SJCRH30 (cell line): ENCODE measurements around the gene SERPINB13. TPM values are rescaled to one million over a fixed set of nuclear protein-coding genes. Genes with fewer than 3 reads are reported as not detected.
A peak's percentile ranks its signal among the peaks of the same experiment; 100 is the strongest.

Experiments used
- DNase-seq, 2 experiments: peaks; one replicate each; pipeline ENCODE4 v3.0.0-alpha.2; 2015 to 2020
- H3K27ac ChIP-seq: fragments of 250-450 bp; sonication (Bioruptor Pico); 2 replicates; pipeline ENCODE4 v1.5.1; 2020; ENCODE audit warnings: mild to moderate bottlenecking, moderate library complexity
- H3K27me3 ChIP-seq: fragments of 250-450 bp; sonication (Bioruptor Pico); 2 replicates; pipeline ENCODE4 v1.5.1; 2020; ENCODE audit warnings: mild to moderate bottlenecking, moderate library complexity
- H3K36me3 ChIP-seq: fragments of 250-450 bp; sonication (Bioruptor Pico); 2 replicates; pipeline ENCODE4 v1.5.1; 2020; ENCODE audit warnings: mild to moderate bottlenecking, moderate library complexity
- H3K4me1 ChIP-seq: fragments of 250-450 bp; sonication (Bioruptor Pico); 2 replicates; pipeline ENCODE4 v1.5.1; 2020; ENCODE audit warnings: mild to moderate bottlenecking, moderate library complexity
- H3K4me3 ChIP-seq: fragments of 250-450 bp; sonication (Bioruptor Pico); 2 replicates; pipeline ENCODE4 v1.5.1; 2020; ENCODE audit warnings: mild to moderate bottlenecking, moderate library complexity
- H3K9me3 ChIP-seq: fragments of 250-450 bp; sonication (Bioruptor Pico); replicated peaks from 2 replicates; pipeline ENCODE4 v1.5.1; 2020; ENCODE audit warnings: mild to moderate bottlenecking, moderate library complexity
- total RNA-seq: library from RNA; depleted of rRNA; stranded (reverse); fragments of >200 nt; shearing (Covaris generic); gene quantifications from 2 replicates; pipeline ENCODE4 v1.2.3, GENCODE V29; 2014

SERPINB13 gene
- total RNA-seq, 1 experiment from 2014 or later = not detected

DNA sequence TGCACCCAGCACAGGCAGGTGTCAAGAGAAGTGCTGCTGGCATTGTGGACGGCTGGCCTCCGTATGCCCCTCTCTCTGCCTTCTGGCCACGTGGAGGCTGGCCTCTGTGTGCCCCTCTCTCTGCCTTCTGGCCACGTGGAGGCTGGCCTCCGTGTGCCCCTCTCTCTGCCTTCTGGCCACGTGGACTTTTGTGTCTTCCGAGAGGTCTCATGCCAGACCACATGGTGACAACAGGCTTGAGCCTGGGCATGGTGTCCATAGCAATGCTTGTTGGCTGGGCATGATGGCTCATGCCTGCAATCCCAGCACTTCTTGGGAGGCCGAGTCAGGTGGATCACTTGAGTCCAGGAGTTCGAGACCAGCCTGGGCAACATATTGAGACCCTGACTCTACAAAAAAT lies 19.3 kb upstream of the SERPINB13 start:
- Histone ChIP-seq H3K4me1 (no peaks in the 10 kb centered on the region), H3K4me3 (no peak overlapping the region), H3K36me3 (no peaks in the 10 kb centered on the region), H3K27me3 (no peaks in the 10 kb centered on the region), H3K27ac (no peak overlapping the region), H3K9me3 (no peaks in the 10 kb centered on the region)
- no peak for DNase-seq

DNA sequence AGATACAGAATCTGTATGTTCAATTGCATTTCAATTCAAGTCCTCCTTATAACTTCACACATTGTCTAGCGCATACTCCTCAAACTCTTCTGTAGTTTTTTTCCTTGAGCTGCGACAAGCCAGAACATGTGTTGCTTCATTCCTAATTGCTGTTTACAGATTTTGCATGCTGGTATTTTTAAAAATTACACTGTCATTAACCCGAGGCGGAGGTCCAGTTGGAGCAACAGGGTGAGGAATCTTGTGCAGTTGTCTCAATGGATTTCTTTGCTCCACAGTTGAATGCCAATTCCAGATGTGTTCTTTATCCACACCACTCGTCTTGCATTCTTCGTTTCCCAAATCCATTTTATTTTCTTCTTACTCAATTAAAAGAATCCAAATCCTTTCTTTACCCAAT lies 16.4 kb upstream of the SERPINB13 start:
- no peak for DNase-seq
- Histone ChIP-seq H3K36me3 (no peaks in the 10 kb centered on the region), H3K4me1 (no peaks in the 10 kb centered on the region), H3K4me3 (no peak overlapping the region), H3K9me3 (no peaks in the 10 kb centered on the region), H3K27me3 (no peaks in the 10 kb centered on the region), H3K27ac (no peak overlapping the region)

DNA sequence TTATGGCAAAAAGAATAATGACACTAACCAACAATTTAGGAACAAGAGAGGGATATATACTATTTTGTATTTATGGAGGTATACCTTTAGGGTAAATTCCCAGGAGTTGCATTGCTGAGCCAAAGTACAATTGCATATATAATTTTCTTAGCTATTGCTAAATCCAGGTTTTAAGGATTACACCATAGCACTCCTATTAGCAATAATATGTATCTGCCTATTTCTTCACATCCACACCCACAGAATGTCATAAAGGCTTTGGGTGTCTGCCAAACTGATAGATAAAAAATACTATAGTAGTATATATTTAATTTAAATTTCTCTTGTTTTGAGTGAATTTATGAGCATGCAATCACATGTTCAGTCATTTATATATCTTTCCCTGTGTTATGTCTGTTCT lies 11.5 kb upstream of the SERPINB13 start:
- H3K4me1 ChIP-seq = no peaks in the 10 kb centered on the region
- no peak overlapping the region for H3K4me3 ChIP-seq
- H3K27me3 ChIP-seq = no peaks in the 10 kb centered on the region
- H3K9me3 ChIP-seq = no peaks in the 10 kb centered on the region
- no peaks in the 10 kb centered on the region for H3K36me3 ChIP-seq
- no peak overlapping the region for H3K27ac ChIP-seq
- no peak for DNase-seq

DNA sequence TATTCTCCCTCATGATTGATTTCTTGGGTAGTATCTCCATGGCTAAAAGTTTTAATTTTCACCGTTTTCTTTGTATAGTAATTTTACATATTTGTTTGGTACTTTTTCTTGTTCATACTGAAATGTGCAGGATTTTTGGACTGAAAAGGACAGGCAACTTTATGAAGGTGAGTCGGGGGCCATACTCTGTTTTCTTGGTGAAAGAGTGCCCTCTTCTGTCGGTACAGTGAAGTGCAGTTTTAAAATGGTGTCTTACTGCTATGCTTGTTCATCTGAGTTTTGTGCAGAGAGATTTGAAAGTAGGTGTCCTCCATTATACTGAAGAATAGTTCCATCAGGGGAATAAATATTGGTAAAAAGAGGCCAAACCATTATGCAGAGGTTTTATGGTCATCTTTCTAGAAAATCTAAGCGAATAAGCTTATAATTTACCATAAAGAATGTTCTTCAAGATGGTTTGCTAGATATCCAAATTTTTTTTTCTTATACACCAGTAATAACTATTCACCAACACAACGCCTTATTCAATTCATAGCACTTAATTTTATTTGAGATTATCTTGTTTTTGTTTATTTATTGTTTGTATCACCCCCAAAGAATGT lies 8.7 kb upstream of the SERPINB13 start:
- Histone ChIP-seq H3K9me3 (no peaks in the 10 kb centered on the region), H3K4me1 (no peaks in the 10 kb centered on the region), H3K27ac (no peak overlapping the region), H3K27me3 (no peaks in the 10 kb centered on the region), H3K36me3 (no peaks in the 10 kb centered on the region), H3K4me3 (no peak overlapping the region)
- DNase-seq = peak; percentile 6 to 56

DNA sequence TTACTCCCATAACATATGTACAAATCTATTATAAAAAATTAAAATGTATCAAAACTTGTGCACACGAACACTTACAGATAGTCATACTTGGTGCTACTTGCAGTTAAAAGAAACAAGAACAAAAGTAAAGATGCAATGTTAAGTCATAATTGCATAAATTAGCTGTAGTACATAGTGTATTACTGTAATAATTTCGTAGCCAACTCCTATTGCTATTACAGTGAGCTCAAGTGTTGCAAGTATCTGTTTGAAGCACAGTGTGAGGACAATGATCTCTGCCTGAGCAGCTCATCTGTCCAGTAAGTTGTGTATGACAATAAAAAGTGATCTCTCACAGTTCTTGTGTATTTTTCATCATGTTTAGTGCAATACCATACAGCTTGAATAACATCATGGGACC lies 7.5 kb upstream of the SERPINB13 start:
- no peaks in the 10 kb centered on the region for H3K27me3 ChIP-seq
- no peaks in the 10 kb centered on the region for H3K36me3 ChIP-seq
- no peak overlapping the region for H3K27ac ChIP-seq
- no peaks in the 10 kb centered on the region for H3K4me1 ChIP-seq
- no peak for DNase-seq
- H3K4me3 ChIP-seq = no peak overlapping the region
- no peaks in the 10 kb centered on the region for H3K9me3 ChIP-seq

DNA sequence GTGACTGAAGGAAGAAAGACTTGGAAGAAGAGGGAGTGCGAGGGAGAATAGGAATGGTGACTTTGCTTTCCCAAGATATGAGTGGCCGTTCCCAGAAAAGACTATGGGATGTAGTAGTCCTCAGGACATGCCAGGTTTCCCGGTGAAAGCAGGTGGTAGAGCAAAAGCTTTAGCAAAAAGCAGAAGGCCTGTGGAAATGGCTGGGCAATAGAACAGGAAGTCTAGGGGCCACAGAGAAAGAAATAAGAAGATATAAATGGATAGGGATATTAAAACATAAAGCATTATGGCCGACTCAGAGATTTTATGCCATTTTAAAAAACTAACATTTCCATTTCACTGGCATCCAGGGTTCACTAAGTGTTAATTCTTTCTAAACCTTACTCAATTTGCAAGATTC lies 1.2 kb upstream of the SERPINB13 start:
- H3K9me3 ChIP-seq = no peaks in the 10 kb centered on the region
- H3K36me3 ChIP-seq = no peaks in the 10 kb centered on the region
- no peak overlapping the region for H3K4me3 ChIP-seq
- DNase-seq = no peak
- H3K27me3 ChIP-seq = no peaks in the 10 kb centered on the region
- no peaks in the 10 kb centered on the region for H3K4me1 ChIP-seq
- no peak overlapping the region for H3K27ac ChIP-seq

DNA sequence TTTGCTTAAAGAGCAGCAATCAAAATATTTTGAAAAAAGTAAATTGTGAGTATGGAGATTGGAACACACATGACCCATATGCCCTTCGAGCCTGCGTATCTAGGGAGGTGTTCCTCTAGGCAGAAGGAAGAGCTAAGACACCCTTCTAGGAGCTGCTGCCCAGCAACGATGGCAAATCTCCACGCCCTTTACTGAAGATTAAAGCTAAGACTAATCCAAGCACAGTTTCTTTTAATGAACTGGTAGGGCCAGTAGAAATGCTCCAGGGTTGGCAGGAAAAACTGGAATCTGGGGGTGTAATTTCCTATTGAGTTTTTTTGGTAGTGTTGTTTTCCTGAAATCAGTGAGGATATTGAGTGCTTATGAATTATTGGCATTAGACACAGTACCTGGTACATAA lies 712 bp upstream of the SERPINB13 start:
- no peak overlapping the region for H3K27ac ChIP-seq
- no peak for DNase-seq

DNA sequence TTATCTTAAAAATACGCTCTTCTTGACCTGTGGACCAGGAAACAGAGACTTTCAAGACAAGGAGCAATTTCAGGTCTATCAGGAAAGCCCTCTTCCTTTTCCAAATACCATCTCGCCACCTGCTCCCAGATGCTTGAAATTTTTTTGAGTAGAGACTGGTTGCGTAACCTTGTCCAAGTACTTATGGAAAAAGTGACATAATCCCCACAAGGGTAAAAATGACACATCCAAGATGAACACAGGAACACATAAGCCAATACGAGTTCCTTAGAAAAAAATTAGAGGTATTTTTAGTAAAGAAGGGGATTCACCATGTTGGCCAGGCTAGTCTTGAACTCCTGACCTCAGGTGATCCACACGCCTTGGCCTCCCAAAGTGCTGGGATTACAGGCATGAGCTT lies 1.8 kb downstream of the SERPINB13 start:
- Histone ChIP-seq H3K4me1 (no peaks in the 10 kb centered on the region), H3K27ac (no peak overlapping the region)

More for the DNA sequence above, 712 bp upstream of the SERPINB13 start:
- no peak overlapping the region for H3K4me3 ChIP-seq
- H3K27me3 ChIP-seq = no peaks in the 10 kb centered on the region
- H3K4me1 ChIP-seq = no peaks in the 10 kb centered on the region
- H3K9me3 ChIP-seq = no peaks in the 10 kb centered on the region
- no peaks in the 10 kb centered on the region for H3K36me3 ChIP-seq

DNA sequence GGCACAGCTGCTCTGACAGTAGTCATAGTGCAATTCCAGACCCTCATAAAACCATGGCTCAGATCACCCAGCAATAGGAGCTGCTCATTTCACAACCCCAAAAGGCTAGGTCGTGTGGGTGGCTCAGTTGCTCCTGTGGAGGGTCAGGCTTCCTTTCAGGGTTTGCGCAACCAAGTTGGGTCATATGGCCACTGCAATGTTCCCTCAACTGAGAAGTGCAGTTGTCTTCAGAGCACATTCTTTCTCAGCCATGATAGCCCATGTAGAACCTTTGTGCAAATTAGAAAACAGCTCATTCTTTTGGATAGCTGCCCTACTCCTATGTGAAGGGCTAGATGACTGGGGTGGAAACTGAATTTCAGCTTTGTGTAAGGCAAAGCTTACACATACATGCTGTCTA lies 3.2 kb downstream of the SERPINB13 start:
- no peak for DNase-seq
- Histone ChIP-seq H3K27ac (no peak overlapping the region), H3K9me3 (no peaks in the 10 kb centered on the region), H3K36me3 (no peaks in the 10 kb centered on the region), H3K4me1 (no peaks in the 10 kb centered on the region), H3K4me3 (no peak overlapping the region), H3K27me3 (no peaks in the 10 kb centered on the region)

More for the DNA sequence above, 1.8 kb downstream of the SERPINB13 start:
- Histone ChIP-seq H3K4me3 (no peak overlapping the region), H3K9me3 (no peaks in the 10 kb centered on the region), H3K36me3 (no peaks in the 10 kb centered on the region), H3K27me3 (no peaks in the 10 kb centered on the region)
- no peak for DNase-seq

DNA sequence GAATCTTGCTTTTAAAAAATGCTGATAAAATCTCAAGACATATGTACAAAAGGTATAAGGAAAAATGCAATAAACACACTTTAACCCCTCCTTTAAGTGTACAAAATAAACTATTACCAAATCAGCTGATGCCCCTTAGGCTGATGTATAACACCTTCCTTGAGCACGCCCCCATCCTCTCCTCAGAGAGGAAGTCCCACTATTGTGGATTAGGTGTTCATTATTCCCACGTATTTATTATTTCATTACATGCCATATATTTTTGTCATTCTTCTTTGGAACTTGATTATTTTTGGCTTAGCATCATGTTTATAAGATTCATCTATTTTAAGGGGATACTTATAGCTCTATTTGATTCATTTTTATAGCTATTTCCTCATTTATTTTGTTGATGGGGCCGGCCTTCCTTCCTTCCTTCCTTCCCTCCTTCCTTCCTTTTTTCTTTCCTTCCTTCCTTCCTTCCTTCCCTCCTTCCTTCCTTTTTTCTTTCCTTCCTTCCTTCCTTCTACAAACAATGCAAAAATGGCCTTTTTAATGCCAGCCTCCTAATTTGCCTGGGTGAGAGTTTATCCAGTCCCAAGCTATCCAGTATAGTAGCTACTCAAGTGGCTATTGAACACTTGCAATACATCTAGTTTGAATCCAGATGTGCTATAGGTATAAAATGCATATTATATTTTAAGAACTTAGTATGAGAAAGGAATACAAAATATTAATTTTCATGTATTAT lies 4.0 kb downstream of the SERPINB13 start:
- no peaks in the 10 kb centered on the region for H3K4me1 ChIP-seq
- DNase-seq = no peak
- no peak overlapping the region for H3K27ac ChIP-seq
- H3K9me3 ChIP-seq = no peaks in the 10 kb centered on the region
- no peak overlapping the region for H3K4me3 ChIP-seq
- no peaks in the 10 kb centered on the region for H3K36me3 ChIP-seq
- H3K27me3 ChIP-seq = no peaks in the 10 kb centered on the region

DNA sequence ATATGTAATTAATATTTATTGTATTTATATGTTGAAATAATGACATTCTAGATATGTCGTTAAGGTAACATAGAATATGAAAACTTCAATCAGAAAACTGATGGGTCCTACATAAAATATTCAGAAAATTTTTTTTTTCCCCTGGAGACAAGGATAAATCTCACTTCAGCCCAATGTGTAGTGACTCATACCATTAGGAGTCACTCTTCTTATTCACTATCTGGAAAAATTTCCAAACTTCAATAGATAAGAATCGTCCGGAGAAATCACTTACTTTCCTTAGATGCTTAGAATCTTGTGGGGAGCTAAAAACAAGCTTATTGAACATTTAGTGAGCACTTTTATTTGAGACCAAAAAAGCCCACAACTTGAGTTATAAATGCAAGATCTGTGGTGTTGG lies 4.6 kb downstream of the SERPINB13 start:
- Histone ChIP-seq H3K36me3 (no peaks in the 10 kb centered on the region), H3K4me1 (no peaks in the 10 kb centered on the region), H3K9me3 (no peaks in the 10 kb centered on the region), H3K4me3 (no peak overlapping the region), H3K27ac (no peak overlapping the region), H3K27me3 (no peaks in the 10 kb centered on the region)
- DNase-seq = no peak

DNA sequence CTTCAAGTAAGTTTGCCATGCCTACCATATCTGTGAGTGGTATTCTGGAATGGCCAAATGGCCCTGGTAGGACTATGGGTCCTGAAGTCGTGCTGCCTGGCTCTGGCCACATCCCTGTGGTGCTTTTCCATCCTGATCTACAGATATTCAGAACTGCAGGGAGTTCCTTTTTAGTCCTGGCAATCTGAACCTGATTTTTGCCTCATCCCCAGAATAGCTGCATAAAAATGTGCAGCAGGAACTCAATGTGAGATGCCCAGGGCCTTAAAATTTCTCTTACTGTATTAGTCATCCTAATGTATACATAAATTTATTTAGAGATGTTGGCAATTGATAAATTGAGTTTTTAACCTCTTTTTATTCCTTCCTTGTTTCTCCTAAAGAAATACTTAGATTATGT lies 5.3 kb downstream of the SERPINB13 start:
- no peak overlapping the region for H3K27ac ChIP-seq
- DNase-seq = no peak
- no peaks in the 10 kb centered on the region for H3K9me3 ChIP-seq
- no peaks in the 10 kb centered on the region for H3K27me3 ChIP-seq
- H3K4me3 ChIP-seq = no peak overlapping the region
- H3K4me1 ChIP-seq = no peaks in the 10 kb centered on the region
- H3K36me3 ChIP-seq = no peaks in the 10 kb centered on the region

DNA sequence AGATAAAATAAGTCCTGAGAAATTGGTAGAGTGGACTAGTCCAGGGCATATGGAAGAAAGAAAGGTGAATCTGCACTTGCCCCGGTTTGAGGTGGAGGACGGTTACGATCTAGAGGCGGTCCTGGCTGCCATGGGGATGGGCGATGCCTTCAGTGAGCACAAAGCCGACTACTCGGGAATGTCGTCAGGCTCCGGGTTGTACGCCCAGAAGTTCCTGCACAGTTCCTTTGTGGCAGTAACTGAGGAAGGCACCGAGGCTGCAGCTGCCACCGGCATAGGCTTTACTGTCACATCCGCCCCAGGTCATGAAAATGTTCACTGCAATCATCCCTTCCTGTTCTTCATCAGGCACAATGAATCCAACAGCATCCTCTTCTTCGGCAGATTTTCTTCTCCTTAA lies 9.8 kb downstream of the SERPINB13 start:
- H3K27ac ChIP-seq = no peak overlapping the region
- no peak for DNase-seq
- no peaks in the 10 kb centered on the region for H3K36me3 ChIP-seq
- no peaks in the 10 kb centered on the region for H3K4me1 ChIP-seq
- H3K27me3 ChIP-seq = no peaks in the 10 kb centered on the region
- H3K9me3 ChIP-seq = no peaks in the 10 kb centered on the region
- H3K4me3 ChIP-seq = no peak overlapping the region

DNA sequence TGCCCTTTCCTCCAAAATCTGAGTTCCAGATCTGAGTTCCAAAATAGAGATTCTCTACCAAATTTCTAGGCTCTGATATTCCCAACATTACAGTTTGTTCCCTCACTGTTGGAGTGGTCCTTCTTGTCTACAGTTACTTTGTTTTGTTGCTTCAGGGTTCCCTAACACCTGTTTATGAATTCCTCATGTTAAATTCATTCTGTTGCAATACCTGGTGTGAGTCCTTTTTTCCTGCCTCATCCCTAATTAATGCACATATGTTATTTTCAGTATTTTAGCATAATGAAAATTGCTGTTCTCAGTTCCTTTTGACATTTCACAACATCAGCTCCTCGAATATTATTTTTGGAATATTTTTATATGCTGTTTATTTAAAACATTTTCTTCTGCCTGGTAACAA lies 16.2 kb downstream of the SERPINB13 start:
- no peaks in the 10 kb centered on the region for H3K4me1 ChIP-seq

DNA sequence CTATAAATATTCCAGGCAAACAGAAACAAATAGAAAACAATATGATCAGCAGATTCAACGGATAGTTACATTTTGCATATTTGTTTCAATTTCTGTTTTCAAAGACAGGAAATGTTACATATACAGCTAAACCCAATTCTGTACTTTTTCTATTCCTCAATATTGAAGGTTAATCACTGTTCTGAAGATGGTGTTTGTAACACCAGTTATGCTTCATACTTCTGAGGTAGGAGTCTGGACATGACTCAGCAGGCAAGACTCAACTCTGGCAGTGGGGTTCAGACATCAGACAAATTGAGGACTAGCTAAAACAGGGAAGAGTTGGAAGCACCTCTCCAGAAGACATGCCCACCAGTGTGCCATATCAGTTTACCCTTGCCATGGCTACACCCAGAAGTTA lies 16.6 kb downstream of the SERPINB13 start:
- Histone ChIP-seq H3K4me3 (no peak overlapping the region), H3K9me3 (no peaks in the 10 kb centered on the region), H3K36me3 (no peaks in the 10 kb centered on the region), H3K27me3 (no peaks in the 10 kb centered on the region), H3K4me1 (no peaks in the 10 kb centered on the region), H3K27ac (no peak overlapping the region)
- DNase-seq = no peak

More for the DNA sequence above, 16.2 kb downstream of the SERPINB13 start:
- Histone ChIP-seq H3K27ac (no peak overlapping the region), H3K9me3 (no peaks in the 10 kb centered on the region), H3K36me3 (no peaks in the 10 kb centered on the region), H3K27me3 (no peaks in the 10 kb centered on the region), H3K4me3 (no peak overlapping the region)
- DNase-seq = no peak
